IPS-11a (cell line): ENCODE data around the gene C19orf85.

Source experiments
- H3K4me3 ChIP-seq: one replicate; pipeline ENCODE4 v1.5.1; 2013; ENCODE audit warnings: low read depth, low read length, control low read depth

The C19orf85 gene

GRCh38 chr19:55478364-55478763 is 13.8 kb upstream of the C19orf85 start:
- no peak overlapping the region for H3K4me3 ChIP-seq

- no peak overlapping the region for H3K4me3 ChIP-seq
Measured at GRCh38 chr19:55477905-55478304, 13.4 kb upstream of the C19orf85 start.

- peak within 1 kb of the TSS; percentile 58 for H3K4me3 ChIP-seq
Measured at GRCh38 chr19:55476100-55476775, 11.7 kb upstream of the C19orf85 start, which contains the start of gene ZNF628. TSS of gene ZNF628 (plus strand) at chr19:55476617. CDS start at chr19:55479911, 3,294 bp downstream.

DNA sequence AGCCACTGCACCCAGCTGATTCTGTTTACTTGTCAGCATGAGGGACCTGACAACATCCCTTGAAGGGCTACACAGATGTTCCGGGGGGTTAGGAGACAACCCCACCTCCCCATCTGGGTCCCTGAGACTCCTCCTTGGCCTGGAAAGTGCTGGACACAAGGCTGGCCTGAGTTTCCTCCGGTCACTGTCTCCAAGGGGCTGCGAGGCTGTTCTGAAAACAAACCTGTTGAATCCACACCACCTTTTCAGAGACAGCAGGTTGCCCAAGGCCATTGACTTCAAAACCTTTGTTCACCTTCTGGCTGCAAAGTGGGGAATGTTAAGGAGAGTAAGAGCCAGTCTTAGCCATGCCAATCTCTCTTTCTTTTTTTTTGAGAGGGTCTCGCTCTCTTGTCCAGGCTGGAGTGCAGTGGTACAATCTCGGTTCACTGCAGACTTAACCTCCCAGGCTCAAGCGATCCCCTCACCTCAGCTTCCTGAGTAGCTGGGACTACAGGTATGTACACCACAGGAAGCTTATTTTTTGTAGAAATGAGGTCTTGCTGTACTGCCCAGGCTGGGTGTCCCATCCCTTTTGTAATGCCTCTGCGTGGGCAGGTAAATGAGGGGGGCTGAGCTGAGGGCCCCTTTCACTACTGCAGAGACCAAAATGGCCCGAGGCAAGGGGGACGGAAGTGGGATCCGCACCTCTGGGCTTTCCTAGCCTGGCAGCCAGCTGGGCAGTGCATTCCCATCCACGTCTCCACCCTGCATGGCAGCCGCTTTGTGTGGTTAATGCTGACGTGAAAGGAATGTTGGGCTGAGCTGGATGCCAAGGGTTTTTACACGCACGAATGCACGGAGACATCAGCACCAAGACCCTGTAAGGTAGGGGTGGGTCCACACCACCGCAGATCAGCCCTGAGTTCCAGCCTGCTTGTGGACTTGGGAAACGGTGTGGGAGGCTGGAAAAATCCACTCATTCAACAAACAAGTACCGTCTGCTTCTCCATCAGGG is 10.0 kb upstream of the C19orf85 start:
- H3K4me3 ChIP-seq, result no peak overlapping the region

GRCh38 chr19:55473225-55474012 is 8.9 kb upstream of the C19orf85 start:
- no peak overlapping the region for H3K4me3 ChIP-seq

- H3K4me3 ChIP-seq, result no peak overlapping the region
Measured at GRCh38 chr19:55472463-55472862, 7.9 kb upstream of the C19orf85 start.

- H3K4me3 ChIP-seq, result no peak overlapping the region
Measured at GRCh38 chr19:55471266-55471665, 6.7 kb upstream of the C19orf85 start.

DNA sequence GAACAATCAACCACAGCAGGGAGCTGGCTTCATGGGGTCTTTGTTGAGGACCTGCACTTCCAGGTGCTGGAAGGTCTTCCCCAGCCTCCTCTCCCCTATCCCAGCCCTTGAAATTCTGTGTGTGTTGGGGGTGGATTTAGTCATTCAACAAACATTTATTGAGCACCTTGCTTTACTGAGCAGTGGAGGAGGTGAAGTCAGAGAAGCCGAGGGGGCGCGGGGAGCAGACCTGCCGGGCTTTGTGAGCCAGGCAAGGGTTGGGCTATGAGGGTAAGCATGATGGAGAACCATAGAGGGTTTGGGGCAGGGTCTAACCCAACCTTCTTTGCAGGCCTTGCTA is 3.5 kb upstream of the C19orf85 start:
- H3K4me3 ChIP-seq, result no peak overlapping the region

DNA sequence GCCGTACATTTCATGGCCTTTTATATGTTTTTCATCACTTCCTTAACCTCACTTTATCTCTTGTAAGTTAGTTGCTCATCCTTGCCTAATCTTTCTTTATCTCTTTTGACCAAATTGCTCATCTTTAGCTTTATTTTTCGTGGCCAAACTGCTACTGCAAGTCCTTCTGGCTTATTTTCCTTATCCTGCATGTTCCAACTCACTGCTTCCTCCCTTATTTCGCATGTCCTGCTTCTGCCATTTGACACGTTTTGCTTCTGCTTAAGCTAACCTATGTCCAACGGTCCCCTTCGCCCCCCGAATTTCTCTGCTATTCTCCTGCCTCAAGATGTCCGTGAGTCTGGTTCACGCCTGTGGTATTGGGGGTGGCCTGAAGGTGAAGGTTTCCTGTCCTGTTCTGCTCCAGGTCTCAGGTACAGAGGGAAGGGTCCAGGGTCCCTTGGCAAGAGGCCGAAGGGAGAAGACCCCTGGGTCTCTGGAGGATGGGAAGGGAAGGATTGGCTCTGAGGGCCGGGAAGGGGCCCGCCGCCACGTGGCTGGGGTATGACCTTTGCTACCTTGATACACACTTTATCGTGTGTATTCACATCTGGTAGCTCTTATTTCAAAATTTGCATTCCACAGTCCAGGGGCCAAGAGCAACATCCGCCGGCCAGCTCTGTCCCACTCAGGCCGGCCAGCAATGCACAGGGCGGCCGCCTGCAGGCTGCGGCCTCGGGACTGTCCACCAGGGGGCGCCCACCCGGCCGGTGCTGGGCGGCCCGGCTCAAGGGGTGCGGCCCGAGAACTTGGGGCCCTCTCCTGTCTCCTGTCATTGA is 2.9 kb upstream of the C19orf85 start:
- H3K4me3 ChIP-seq, result no peak overlapping the region

GRCh38 chr19:55466241-55466614 is 1.7 kb upstream of the C19orf85 start:
- H3K4me3 ChIP-seq, result no peak overlapping the region

GRCh38 chr19:55465460-55466240 is 1.1 kb upstream of the C19orf85 start:
- H3K4me3 ChIP-seq, result no peak overlapping the region

DNA sequence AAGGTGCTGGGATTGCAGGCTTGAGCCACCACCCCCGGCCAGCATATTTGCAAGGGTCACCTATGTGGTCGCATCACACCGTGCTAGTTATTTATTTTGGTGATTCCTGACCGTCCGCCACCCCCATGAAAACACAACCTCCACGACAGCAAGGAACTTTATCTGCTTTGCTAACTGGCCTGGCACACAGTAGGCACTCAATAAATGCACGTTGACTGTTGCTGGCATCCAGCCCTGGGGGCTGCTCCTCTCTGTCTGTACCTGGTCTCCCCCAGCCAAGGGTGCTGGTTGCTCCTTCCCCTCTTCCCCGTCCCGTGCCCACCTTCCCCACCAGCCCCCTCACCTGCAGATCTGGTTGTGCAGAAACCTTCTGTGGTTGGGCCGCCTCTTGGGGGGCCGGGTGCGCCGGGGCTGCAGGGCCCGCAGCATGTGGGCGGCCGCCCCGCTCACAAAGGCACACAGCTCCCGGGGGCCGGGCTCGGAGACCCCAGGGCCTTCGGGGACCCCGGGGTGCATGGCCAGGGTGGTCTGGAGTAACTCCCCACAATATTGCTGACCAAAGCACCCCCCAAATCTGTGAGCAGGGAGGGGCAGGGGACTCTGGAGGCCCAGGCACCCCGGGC is 401 bp downstream of the C19orf85 start:
- peak overlapping the region; percentile 45 for H3K4me3 ChIP-seq

DNA sequence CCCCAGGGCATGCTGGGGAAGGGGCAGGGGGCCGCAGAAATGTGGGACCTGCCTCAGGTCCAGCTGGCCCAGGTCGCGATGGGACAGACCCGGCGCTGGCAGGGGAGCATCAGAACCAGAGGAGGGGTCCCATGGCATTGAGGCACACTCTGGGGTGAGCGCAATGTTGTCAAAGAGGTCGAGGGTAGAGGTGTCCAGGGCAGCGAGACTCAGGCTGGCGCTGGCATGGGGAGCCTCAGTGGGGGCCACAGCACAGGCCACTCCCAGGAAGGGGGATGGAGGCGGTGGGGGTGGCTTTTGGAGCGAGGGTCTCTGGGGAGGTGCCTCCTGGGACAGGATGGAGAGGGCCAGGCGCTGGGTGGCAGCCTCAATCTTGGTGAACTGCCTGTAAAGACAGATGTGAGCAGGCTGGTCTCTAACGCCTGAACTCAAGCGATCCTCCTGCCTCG is 944 bp downstream of the C19orf85 start:
- H3K4me3 ChIP-seq, result peak overlapping the region; percentile 45

DNA sequence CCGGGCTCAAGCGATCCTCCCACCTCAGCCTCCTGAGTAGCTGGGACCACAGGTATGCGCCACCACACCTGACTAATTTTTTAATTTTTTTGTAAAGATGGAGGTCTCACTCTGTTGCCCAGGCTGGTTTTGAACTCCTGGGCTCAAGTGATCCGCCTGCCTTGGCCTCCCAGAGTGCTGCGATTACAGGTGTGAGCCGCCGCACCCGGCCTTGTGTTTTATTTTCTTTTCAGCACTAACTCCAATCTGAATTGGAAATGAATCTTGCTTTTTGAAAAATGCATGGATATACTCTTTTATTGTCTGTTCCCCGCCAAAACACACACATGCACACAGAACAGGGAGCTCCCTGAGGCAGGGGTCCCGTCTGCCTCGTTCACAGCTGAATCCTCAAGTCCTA is 1.8 kb downstream of the C19orf85 start:
- H3K4me3 ChIP-seq, result no peak overlapping the region

- no peak overlapping the region for H3K4me3 ChIP-seq
Measured at GRCh38 chr19:55461974-55462626, 2.5 kb downstream of the C19orf85 start.

DNA sequence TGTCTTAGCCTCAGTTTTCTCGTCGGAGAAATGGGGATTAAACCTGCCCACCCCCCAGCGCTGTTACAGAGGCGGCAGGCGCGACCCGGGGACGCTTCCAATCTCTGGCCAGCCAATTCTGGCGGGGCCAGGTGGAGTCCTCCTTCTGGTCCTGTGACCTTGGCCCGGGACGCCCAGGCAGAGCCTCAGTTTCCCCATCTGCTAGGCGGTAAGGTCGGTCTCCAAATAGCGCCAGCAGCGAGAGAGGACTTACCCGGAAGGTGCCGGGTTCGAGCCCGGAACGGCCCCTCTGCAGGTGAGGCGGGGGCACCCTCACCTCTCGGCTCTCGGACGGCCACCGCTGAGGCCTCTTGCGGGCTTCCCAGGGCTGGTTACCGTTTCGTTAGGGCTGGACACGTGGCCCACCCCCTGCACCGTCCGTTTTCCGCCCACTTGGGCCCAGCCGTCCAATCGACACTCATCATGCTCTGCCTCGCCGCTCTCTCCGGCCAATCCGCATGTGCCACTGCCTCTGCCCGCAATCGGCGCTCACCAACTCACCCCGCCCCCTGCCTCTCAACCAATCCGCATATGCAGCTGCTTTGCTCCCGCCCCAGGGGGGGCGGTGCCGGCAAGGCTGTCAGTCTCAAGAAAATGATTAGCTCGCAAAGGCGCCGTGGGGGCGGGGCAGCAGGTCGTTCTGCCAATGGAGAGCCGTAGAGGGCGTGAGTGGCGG is 3.1 kb downstream of the C19orf85 start, which contains the start of gene ISOC2:
Gene ISOC2, minus strand, starts transcription at position 384 of the 715 bp plus-strand sequence. CDS start 5,156 bp downstream, outside the sequence.
- peak within 1 kb of the TSS; percentile 65 for H3K4me3 ChIP-seq

- peak overlapping the region; percentile 65 for H3K4me3 ChIP-seq
Measured at GRCh38 chr19:55460670-55461258, 3.8 kb downstream of the C19orf85 start.
